Body of pancreas (tissue), 4 donors: ENCODE data around the gene ZNF621. TPM values are rescaled to one million over a fixed set of nuclear protein-coding genes. Genes with fewer than 3 reads are reported as not detected.

Source experiments
- ATAC-seq: fragments of 150-250 bp; one replicate; pipeline ENCODE4 v1.9.1; 2016
- DNase-seq, 4 donors: peaks; one replicate each; pipeline ENCODE4 v3.0.0-alpha.2; 2019
- H3K27ac ChIP-seq, 4 donors: fragments of 200-600 bp; sonication (generic); 1 replicate in 3 of 4; 2 replicates in 1 of 4; pipeline versions ENCODE4 v1.5.1 to v1.6.1; 2016 to 2019; ENCODE audit warnings: mild to moderate bottlenecking in 1 of 4, mixed read lengths in 1 of 4, moderate library complexity in 1 of 4
- H3K27me3 ChIP-seq, 2 donors: fragments of 200-600 bp; sonication (generic); one replicate each; pipeline ENCODE4 v1.6.0; 2016; ENCODE audit warnings: mild to moderate bottlenecking in 1 of 2
- H3K36me3 ChIP-seq, 2 donors: fragments of 200-600 bp; sonication (generic); replicated peaks in 1 of 2; 2 replicates each; pipeline ENCODE4 v1.5.1; 2016; ENCODE audit warnings: low read depth in 2 of 2; ENCODE audit not compliant: insufficient read depth in 1 of 2
- H3K4me1 ChIP-seq: fragments of 200-600 bp; sonication (generic); one replicate; pipeline ENCODE4 v1.6.0; 2016
- H3K4me3 ChIP-seq, 2 donors: fragments of 200-600 bp; sonication (generic); 1 replicate in 1 of 2; 2 replicates in 1 of 2; pipeline ENCODE4 v1.5.1; 2016 to 2019
- H3K9me3 ChIP-seq, 3 donors: fragments of 200-600 bp; sonication (generic); 1 replicate in 2 of 3; 2 replicates in 1 of 3; pipeline ENCODE4 v1.5.1; 2016
- POLR2A ChIP-seq, 3 donors: fragments of 450-650 bp; IDR thresholded peaks; one replicate each; pipeline ENCODE4 v1.6.1; 2016; ENCODE audit warnings: antibody characterized with exemption in 3 of 3, mild to moderate bottlenecking in 2 of 3
- WGBS, 2 donors: methylation state at CpG; one replicate each; pipeline ENCODE4 v1.1.5; 2017; 5-methylcytosine and 5-hydroxymethylcytosine counted together
- intact Hi-C: fragments of 100-400 bp; cut with DNase I; formaldehyde crosslinking; loops from one replicate; pipeline ENCODE4 v1.15.1; 2023
- total RNA-seq, 2 donors: library from RNA; depleted of rRNA; stranded (reverse); fragments of >200 nt; gene quantifications; one replicate each; pipeline ENCODE4 v1.1.0, GENCODE V29; 2016
- TF ChIP-seq, protein P1 (sequence below), 7 experiments: fragments of 450-650 bp in 4 of 7; fragments of 200-600 bp in 3 of 7; sonication (generic) in 3 of 7; IDR thresholded peaks; one replicate each; pipeline ENCODE4 v1.5.1; 2016 to 2019; ENCODE audit warnings: antibody characterized with exemption in 7 of 7

Gene ZNF621
- total RNA-seq, 2 donors from 2014 or later = 13.2 to 14.0 TPM

DNA sequence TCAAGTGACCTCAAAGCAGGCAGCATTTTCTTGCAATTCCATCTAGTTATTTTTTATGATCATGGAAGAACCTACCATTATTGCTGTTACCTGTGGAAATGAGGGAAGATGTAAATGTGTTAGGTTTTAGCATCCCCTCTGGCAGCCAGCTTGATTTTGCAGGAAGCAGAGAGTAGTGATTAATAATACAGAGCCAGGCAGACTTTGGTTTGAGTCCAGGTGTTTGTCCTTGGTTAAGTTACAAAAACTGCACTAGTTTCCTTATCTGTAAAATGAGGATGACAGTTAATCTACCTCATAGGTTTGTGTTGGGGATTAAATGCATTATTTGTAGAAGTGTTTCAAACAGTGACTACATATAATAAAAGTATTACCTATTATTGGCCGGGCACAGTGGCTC lies 6.7 kb upstream of the ZNF621 start:
- WGBS, 2 donors = 57 to 61% methylated on average over 1 of the region's 1 CpG
- peaks cover 0 to 7% of the 10 kb centered on the region in 2 donors for H3K36me3 ChIP-seq
- peak overlapping the region in 1 of 4 donors; percentile 57 for H3K27ac ChIP-seq
- H3K4me1 ChIP-seq = no peaks in the 10 kb centered on the region
- peak; percentile 40 for ATAC-seq
- H3K4me3 ChIP-seq = no peak overlapping the region
- intact Hi-C loops = no loop called here
- H3K27me3 ChIP-seq = no peaks in the 10 kb centered on the region
- peak in 2 of 4 donors; percentile 11 to 15 for DNase-seq
- H3K9me3 ChIP-seq = no peaks in the 10 kb centered on the region
- TF ChIP-seq, protein P1, sequence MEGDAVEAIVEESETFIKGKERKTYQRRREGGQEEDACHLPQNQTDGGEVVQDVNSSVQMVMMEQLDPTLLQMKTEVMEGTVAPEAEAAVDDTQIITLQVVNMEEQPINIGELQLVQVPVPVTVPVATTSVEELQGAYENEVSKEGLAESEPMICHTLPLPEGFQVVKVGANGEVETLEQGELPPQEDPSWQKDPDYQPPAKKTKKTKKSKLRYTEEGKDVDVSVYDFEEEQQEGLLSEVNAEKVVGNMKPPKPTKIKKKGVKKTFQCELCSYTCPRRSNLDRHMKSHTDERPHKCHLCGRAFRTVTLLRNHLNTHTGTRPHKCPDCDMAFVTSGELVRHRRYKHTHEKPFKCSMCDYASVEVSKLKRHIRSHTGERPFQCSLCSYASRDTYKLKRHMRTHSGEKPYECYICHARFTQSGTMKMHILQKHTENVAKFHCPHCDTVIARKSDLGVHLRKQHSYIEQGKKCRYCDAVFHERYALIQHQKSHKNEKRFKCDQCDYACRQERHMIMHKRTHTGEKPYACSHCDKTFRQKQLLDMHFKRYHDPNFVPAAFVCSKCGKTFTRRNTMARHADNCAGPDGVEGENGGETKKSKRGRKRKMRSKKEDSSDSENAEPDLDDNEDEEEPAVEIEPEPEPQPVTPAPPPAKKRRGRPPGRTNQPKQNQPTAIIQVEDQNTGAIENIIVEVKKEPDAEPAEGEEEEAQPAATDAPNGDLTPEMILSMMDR (IDR thresholded peaks at IDR 0.05) = no peak
- no peak for TF ChIP-seq POLR2A (IDR thresholded peaks at IDR 0.05)

DNA sequence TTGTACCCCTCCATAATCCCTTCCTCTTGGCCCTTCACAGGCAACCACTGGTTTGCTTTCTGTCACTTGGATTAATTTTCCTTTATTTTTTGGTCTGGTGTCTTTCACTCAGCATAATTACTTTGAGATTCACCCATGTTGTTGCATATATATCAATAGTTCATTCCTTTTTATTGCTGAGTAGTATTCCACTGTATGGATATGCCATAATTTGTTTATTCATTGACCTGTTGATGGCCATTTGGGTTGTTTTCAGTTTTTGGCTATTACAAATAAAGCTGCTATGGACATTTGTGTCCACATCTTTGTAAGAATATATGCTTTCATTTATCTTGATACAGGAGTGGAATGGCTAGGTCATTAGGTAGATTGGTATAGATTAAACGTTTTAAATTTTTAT lies 5.9 kb upstream of the ZNF621 start:
- 75 to 86% methylated on average over 1 of the region's 1 CpG for WGBS, 2 donors
- DNase-seq (no peak), ATAC-seq (no peak)
- Histone ChIP-seq H3K9me3 (no peaks in the 10 kb centered on the region), H3K4me1 (peaks cover 5% of the 10 kb centered on the region), H3K36me3 (peaks cover 0 to 7% of the 10 kb centered on the region in 2 donors), H3K27ac (no peak overlapping the region), H3K27me3 (no peaks in the 10 kb centered on the region), H3K4me3 (no peak overlapping the region)
- intact Hi-C loops = no loop called here
- TF ChIP-seq, protein P1 (IDR thresholded peaks at IDR 0.05) = no peak
- TF ChIP-seq POLR2A (IDR thresholded peaks at IDR 0.05) = no peak

DNA sequence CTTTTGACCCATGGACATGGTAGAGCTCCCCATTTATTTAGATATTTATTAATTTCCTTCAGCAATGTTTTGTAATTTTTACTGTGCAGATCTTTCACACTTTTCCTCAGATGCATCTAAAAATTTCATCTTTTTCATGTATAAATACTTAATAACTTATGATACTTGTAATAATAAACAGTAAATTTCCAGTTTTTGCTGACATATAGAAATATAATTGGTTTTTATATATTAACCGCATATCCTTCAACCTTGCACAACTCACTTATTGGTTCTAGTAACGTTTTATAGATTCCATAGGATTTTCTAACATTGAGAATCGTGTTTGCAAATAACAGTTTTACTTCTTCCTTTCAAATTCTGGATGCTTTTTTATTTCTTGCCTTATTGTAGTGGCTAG lies 3.5 kb upstream of the ZNF621 start:
- DNase-seq = no peak
- ATAC-seq = no peak
- H3K4me1 ChIP-seq = peaks cover 22% of the 10 kb centered on the region
- TF ChIP-seq, protein P1 (IDR thresholded peaks at IDR 0.05) = no peak
- TF ChIP-seq POLR2A (IDR thresholded peaks at IDR 0.05) = no peak
- peaks cover 0 to 6% of the 10 kb centered on the region in 2 donors for H3K36me3 ChIP-seq
- H3K9me3 ChIP-seq = no peaks in the 10 kb centered on the region
- H3K4me3 ChIP-seq = no peak overlapping the region
- H3K27ac ChIP-seq = no peak overlapping the region
- no peaks in the 10 kb centered on the region for H3K27me3 ChIP-seq
- intact Hi-C loops = no loop called here
- WGBS, 2 donors = 85 to 91% methylated on average over 3 of the region's 3 CpGs

DNA sequence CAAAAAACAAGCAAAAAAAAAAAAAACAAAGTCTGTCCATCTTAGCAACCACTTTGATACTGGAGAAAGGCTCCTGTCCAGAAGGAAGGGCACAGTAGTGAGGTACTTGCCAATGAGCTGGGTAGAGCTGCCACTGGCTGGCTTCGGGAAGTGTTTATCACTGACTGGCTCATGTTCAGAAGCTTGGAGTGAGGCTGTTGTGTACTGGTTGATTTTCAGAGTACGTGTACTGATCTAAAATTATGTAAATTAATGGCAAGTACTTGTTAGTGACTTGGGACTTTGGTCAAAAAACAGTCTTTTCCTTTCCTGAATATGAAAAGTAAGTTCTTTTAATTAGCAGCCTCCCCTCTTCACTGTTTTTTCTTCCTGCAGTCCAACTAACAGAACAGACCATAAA lies 979 bp upstream of the ZNF621 start:
- Histone ChIP-seq H3K9me3 (no peaks in the 10 kb centered on the region), H3K27me3 (no peaks in the 10 kb centered on the region), H3K27ac (peak overlapping the region in 3 of 4 donors; percentile 83 to 93 (median 83)), H3K36me3 (no peaks in the 10 kb centered on the region), H3K4me3 (no peak overlapping the region), H3K4me1 (peaks cover 27% of the 10 kb centered on the region)
- TF ChIP-seq, protein P1 (IDR thresholded peaks at IDR 0.05) = no peak
- TF ChIP-seq POLR2A (IDR thresholded peaks at IDR 0.05) = no peak
- DNase-seq = peak in 2 of 4 donors; percentile 30 to 33
- 17 to 35% methylated on average over 2 of the region's 2 CpGs for WGBS, 2 donors
- no peak for ATAC-seq
- intact Hi-C loops = no loop called here

DNA sequence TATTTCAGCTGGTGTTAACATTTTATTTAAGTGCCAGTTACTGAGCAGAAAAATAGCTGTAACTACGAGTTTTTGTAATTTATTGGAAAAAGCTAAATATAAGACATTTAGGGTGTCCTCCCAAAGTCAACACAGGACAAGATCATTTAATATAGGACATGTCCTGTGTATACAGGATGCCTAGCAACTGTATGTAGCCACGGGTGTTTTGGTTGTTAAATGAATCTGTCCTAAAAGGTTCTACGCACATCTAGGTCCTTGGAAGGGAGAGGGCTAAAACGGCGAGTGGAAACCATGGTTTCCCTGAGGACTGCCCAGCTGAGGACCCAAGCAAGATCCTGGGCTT lies 565 bp upstream of the ZNF621 start:
- ATAC-seq (no peak), DNase-seq (no peak)
- TF ChIP-seq, protein P1 (IDR thresholded peaks at IDR 0.05) = no peak
- no peak for TF ChIP-seq POLR2A (IDR thresholded peaks at IDR 0.05)
- Histone ChIP-seq H3K4me3 (peak overlapping the region; percentile 54 to 79), H3K4me1 (peaks cover 27% of the 10 kb centered on the region), H3K27me3 (no peaks in the 10 kb centered on the region), H3K36me3 (no peaks in the 10 kb centered on the region), H3K27ac (peak overlapping the region; percentile 45 to 93 (median 83)), H3K9me3 (no peaks in the 10 kb centered on the region)
- WGBS, 2 donors = 13 to 17% methylated on average over 4 to 5 of the region's 5 CpGs
- intact Hi-C loops = no loop called here
